ENCODE results near the gene PTPRK.

PTPRK gene

DNA sequence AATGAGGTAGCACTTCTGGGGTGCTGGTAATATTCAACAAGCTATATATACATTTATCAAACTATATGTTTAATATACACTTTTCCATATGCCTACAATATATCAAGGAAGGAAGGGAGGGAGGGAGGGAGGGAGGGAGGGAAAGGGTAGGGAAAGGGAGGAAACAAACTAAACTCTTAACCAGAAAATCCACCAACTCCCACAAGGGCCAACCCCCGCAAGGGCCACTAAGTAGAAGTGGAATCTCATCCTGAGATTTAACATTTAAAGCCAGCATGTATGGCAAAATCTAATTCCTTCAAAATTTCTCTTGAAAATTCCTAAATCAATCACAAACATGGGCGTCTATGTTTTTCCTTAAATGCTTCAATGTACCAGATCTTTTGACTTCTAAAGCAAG lies 320.9 kb downstream of the PTPRK start:
- H3K9me3 ChIP-seq (ENCODE audit: severe bottlenecking): no peaks in the 10 kb centered on the region
- H3K4me3 ChIP-seq (ENCODE audit: low read depth, low read length): no peak overlapping the region
- no peak for DNase-seq
- H3K27me3 ChIP-seq (ENCODE audit: insufficient read depth, low read depth, severe bottlenecking): no peaks in the 10 kb centered on the region
- no peak overlapping the region for H3K27ac ChIP-seq
- H3K36me3 ChIP-seq: no peaks in the 10 kb centered on the region
- TF ChIP-seq, protein P1, sequence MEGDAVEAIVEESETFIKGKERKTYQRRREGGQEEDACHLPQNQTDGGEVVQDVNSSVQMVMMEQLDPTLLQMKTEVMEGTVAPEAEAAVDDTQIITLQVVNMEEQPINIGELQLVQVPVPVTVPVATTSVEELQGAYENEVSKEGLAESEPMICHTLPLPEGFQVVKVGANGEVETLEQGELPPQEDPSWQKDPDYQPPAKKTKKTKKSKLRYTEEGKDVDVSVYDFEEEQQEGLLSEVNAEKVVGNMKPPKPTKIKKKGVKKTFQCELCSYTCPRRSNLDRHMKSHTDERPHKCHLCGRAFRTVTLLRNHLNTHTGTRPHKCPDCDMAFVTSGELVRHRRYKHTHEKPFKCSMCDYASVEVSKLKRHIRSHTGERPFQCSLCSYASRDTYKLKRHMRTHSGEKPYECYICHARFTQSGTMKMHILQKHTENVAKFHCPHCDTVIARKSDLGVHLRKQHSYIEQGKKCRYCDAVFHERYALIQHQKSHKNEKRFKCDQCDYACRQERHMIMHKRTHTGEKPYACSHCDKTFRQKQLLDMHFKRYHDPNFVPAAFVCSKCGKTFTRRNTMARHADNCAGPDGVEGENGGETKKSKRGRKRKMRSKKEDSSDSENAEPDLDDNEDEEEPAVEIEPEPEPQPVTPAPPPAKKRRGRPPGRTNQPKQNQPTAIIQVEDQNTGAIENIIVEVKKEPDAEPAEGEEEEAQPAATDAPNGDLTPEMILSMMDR (IDR thresholded peaks at IDR 0.05; ENCODE audit: low read depth, low read length): no peak

DNA sequence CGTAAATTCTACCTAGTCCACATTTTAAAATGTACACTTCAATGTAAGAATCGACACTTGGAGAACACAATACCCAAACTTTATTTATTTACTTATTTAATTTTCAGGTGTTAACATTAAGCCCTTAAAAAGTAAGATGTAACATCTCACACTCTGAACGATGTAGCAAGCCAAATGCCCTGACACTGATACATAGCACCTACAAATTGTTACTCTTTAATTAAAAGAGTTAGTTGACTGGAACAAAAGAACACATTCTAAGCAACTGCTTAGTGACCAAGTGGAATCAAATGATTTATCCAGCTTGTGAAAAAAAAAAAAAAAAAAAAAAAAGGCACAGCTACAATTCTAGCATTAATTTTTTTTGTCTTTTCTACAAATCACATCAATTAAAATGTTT lies 327.4 kb downstream of the PTPRK start:
- Histone ChIP-seq H3K36me3 (no peaks in the 10 kb centered on the region), H3K27ac (no peak overlapping the region), H3K27me3 (ENCODE audit: insufficient read depth, low read depth, severe bottlenecking) (no peaks in the 10 kb centered on the region), H3K9me3 (ENCODE audit: severe bottlenecking) (no peaks in the 10 kb centered on the region), H3K4me3 (ENCODE audit: low read depth, low read length) (no peak overlapping the region)
- DNase-seq: no peak
- TF ChIP-seq, protein P1 (IDR thresholded peaks at IDR 0.05; ENCODE audit: low read depth, low read length): no peak

DNA sequence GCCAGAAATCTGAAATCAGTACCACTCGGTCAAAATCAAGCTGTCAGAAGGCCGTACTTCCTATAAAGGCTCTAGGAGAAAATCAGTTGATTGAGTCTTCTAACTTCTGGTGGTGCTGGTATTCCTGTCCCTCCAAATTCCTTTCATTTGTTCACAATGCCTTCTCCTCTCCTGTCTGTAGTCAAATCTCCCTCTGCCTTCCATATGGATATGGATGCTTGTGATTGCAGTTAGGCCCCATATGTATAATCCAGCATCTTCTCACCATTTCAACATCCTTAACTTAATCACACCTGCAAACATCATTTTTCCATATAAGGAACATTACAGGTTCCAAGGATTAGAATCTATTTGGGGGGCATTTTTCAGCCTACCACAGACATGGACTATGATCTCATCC lies 331.7 kb downstream of the PTPRK start:
- no peaks in the 10 kb centered on the region for H3K9me3 ChIP-seq (ENCODE audit: severe bottlenecking)
- no peaks in the 10 kb centered on the region for H3K36me3 ChIP-seq
- H3K4me3 ChIP-seq (ENCODE audit: low read depth, low read length): no peak overlapping the region
- TF ChIP-seq, protein P1 (IDR thresholded peaks at IDR 0.05; ENCODE audit: low read depth, low read length): no peak
- H3K27ac ChIP-seq: no peak overlapping the region
- no peaks in the 10 kb centered on the region for H3K27me3 ChIP-seq (ENCODE audit: insufficient read depth, low read depth, severe bottlenecking)
- DNase-seq: no peak

GRCh38 chr6:128186729-128187128 lies 333.7 kb downstream of the PTPRK start:
- TF ChIP-seq, protein P1 (IDR thresholded peaks at IDR 0.05; ENCODE audit: low read depth, low read length): no peak
- no peaks in the 10 kb centered on the region for H3K9me3 ChIP-seq (ENCODE audit: severe bottlenecking)
- no peak overlapping the region for H3K27ac ChIP-seq
- DNase-seq: no peak
- no peaks in the 10 kb centered on the region for H3K36me3 ChIP-seq
- H3K4me3 ChIP-seq (ENCODE audit: low read depth, low read length): no peak overlapping the region
- no peaks in the 10 kb centered on the region for H3K27me3 ChIP-seq (ENCODE audit: insufficient read depth, low read depth, severe bottlenecking)

GRCh38 chr6:128179876-128180438 lies 340.4 kb downstream of the PTPRK start:
- Histone ChIP-seq H3K9me3 (ENCODE audit: severe bottlenecking) (no peaks in the 10 kb centered on the region), H3K27me3 (ENCODE audit: insufficient read depth, low read depth, severe bottlenecking) (no peaks in the 10 kb centered on the region), H3K36me3 (no peaks in the 10 kb centered on the region), H3K27ac (no peak overlapping the region), H3K4me3 (ENCODE audit: low read depth, low read length) (no peak overlapping the region)
- no peak for DNase-seq
- TF ChIP-seq, protein P1 (IDR thresholded peaks at IDR 0.05; ENCODE audit: low read depth, low read length): no peak

DNA sequence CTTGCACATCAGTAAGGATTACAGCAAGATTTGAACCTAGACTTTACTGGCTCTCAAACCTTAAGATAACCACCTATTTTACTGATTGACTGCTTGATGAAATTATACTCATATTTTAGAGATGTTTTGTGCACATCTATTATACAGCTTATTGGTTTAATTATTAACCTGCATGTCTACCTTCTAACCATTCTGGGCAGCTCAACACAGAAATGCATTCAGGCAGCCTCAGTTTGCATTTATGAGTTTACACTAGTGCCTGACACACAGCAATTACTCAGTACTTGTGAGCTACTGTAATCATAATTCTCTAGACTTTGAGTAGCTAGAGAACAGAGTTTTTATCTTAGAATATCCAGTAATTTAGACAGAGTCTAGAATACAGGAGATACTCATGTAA lies 345.7 kb downstream of the PTPRK start:
- no peaks in the 10 kb centered on the region for H3K27me3 ChIP-seq (ENCODE audit: insufficient read depth, low read depth, severe bottlenecking)
- TF ChIP-seq, protein P1 (IDR thresholded peaks at IDR 0.05; ENCODE audit: low read depth, low read length): no peak
- H3K36me3 ChIP-seq: no peaks in the 10 kb centered on the region
- H3K4me3 ChIP-seq (ENCODE audit: low read depth, low read length): no peak overlapping the region
- H3K27ac ChIP-seq: no peak overlapping the region
- no peaks in the 10 kb centered on the region for H3K9me3 ChIP-seq (ENCODE audit: severe bottlenecking)
- DNase-seq: no peak
